Right lung (tissue), 5 donors: ENCODE data around the gene MCU. TPM values are rescaled to one million over a fixed set of nuclear protein-coding genes. Genes with fewer than 3 reads are reported as not detected.

Experiments
- polyA plus RNA-seq, 5 donors: library from polyadenylated mRNA; unstranded; fragments of 120-200 nt; gene quantifications; one replicate each; pipeline versions ENCODE4 v1.2.1 to v1.2.3, GENCODE V29; 2013; ENCODE audit warnings: inconsistent platforms in 1 of 5, low replicate concordance in 1 of 5; ENCODE audit not compliant: insufficient read length in 5 of 5, insufficient read depth in 1 of 5

The MCU gene
- polyA plus RNA-seq, 5 donors = 30.6 to 50.6 (median 45.1) TPM

Other genes starting within 250 kb of the MCU start
- 10 to 100 TPM; 50.6 to 67.7 (median 58.6) TPM for gene MICU1, start 66.1 kb upstream of the MCU start, polyA plus RNA-seq
- gene OIT3, start 201.6 kb downstream of the MCU start, polyA plus RNA-seq = 1 to 10 TPM in 3 of 5 donors, under 1 TPM in 2; 0.58 to 1.5 (median 1.3) TPM